ENCODE results near the gene AKAP13. TPM values are rescaled to one million over a fixed set of nuclear protein-coding genes. Genes with fewer than 3 reads are reported as not detected.

AKAP13 gene
- total and polyA plus RNA-seq, 2 of the 8 experiments (the other 6 are each of a cell fraction or from before 2014, with no cell fraction given), result 14.0 to 46.2 TPM

DNA sequence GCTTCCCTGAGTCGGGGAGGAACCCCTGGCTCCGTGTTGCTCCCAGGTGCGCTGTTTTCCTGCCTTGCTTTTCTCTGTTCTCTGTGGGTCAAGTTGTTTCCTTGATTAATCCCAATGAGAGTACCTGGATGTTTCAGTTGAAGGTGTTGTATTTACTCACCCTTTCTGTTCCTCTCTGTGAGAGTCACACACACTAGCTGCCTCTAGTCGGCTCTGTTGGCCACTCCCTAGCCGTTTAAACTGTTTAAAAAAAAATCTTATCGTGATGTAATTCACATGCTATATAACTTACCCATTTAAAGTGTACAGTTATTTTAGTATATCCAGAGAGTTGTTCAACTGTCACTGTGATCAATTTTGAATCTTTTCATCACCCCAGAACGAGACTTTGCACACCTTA is 74.0 kb downstream of the AKAP13 start (continued):
- no peak for TF ChIP-seq TEAD4 (IDR thresholded peaks at IDR 0.05; ENCODE audit: low read depth, low read length)
- TF ChIP-seq RAD21 (IDR thresholded peaks at IDR 0.05 in 1 of 2, conservative IDR thresholded peaks at IDR 0.05 in 1 of 2; ENCODE audit: low read depth in 2 of 2, low read length in 2 of 2), result no peak
- TF ChIP-seq SUZ12 (IDR thresholded peaks at IDR 0.05; ENCODE audit: low read length), result no peak
- TF ChIP-seq NRF1 (IDR thresholded peaks at IDR 0.05; ENCODE audit: low read depth, low read length), result no peak
- no peak for TF ChIP-seq BACH1 (IDR thresholded peaks at IDR 0.05; ENCODE audit: low read length)
- no peak for TF ChIP-seq BCL11A (IDR thresholded peaks at IDR 0.05; ENCODE audit: low read depth in 2 of 2, low read length in 2 of 2)
- TF ChIP-seq ASH2L (IDR thresholded peaks at IDR 0.05; ENCODE audit: low read length), result no peak

Data from H1 (cell line).